WTC11 (cell line): ENCODE results near the gene CAMTA1. TPM values are rescaled to one million over a fixed set of nuclear protein-coding genes. Genes with fewer than 3 reads are reported as not detected.
A peak's percentile ranks its signal among the peaks of the same experiment; 100 is the strongest.

ENCODE experiments used
- ATAC-seq: fragments of 200-7000 bp; cut with Tn5 transposase; 2 replicates; pipeline ENCODE4 v1.10.0; 2021; ENCODE audit warnings: mild to moderate bottlenecking, moderate library complexity
- CTCF ChIA-PET: fragments of 300-600 bp; sonication (Branson Sonifier 250); formaldehyde crosslinking; loops from one replicate; lab custom pipeline; 2021; ENCODE audit warnings: antibody characterized with exemption; lab: Charles Lee
- POLR2A ChIA-PET: fragments of 350-600 bp; sonication (Branson Sonifier 250); formaldehyde crosslinking; loops from one replicate; lab custom pipeline; 2021; ENCODE audit warnings: antibody characterized with exemption; lab: Charles Lee
- DNase-seq: peaks from one replicate; pipeline ENCODE4 v3.0.0; 2021; ENCODE audit warnings: low spot score
- H3K27ac Mint-ChIP-seq: 2 replicates; pipeline ENCODE4 v1.8.0; 2021; ENCODE audit warnings: mixed read lengths
- H3K27me3 Mint-ChIP-seq: 2 replicates; pipeline ENCODE4 v1.8.0; 2021; ENCODE audit warnings: low read depth, mild to moderate bottlenecking, moderate library complexity, mixed read lengths
- H3K36me3 Mint-ChIP-seq: 2 replicates; pipeline ENCODE4 v1.8.0; 2021; ENCODE audit warnings: mixed read lengths
- H3K4me1 Mint-ChIP-seq: 2 replicates; pipeline ENCODE4 v1.8.0; 2022; ENCODE audit warnings: mixed read lengths
- H3K4me3 Mint-ChIP-seq: 2 replicates; pipeline ENCODE4 v1.8.0; 2021; ENCODE audit warnings: mild to moderate bottlenecking, moderate library complexity, mixed read lengths
- H3K9me3 Mint-ChIP-seq: 2 replicates; pipeline ENCODE4 v1.8.0; 2021; ENCODE audit warnings: mixed read lengths
- ATF6 ChIP-seq: sonication (generic); formaldehyde crosslinking; IDR thresholded peaks from 2 replicates; pipeline ENCODE4 v1.8.1; 2023; ENCODE audit warnings: mild to moderate bottlenecking, missing genetic modification reagents
- CDX4 ChIP-seq: fragments of 250-450 bp; sonication (Bioruptor Pico); IDR thresholded peaks from 2 replicates; pipeline ENCODE4 v1.9.0; 2021; ENCODE audit warnings: moderate library complexity, mild to moderate bottlenecking, inconsistent platforms, borderline replicate concordance
- E2F4 ChIP-seq: sonication (generic); formaldehyde crosslinking; IDR thresholded peaks from 2 replicates; pipeline ENCODE4 v1.8.1; 2022; ENCODE audit warnings: low read depth, mild to moderate bottlenecking, moderate library complexity, missing genetic modification reagents, borderline replicate concordance
- ERG ChIP-seq: fragments of 250-450 bp; sonication (Bioruptor Pico); IDR thresholded peaks from 2 replicates; pipeline ENCODE4 v1.8.0; 2021; ENCODE audit warnings: mild to moderate bottlenecking
- ESRRA ChIP-seq: sonication (generic); formaldehyde crosslinking; IDR thresholded peaks from 2 replicates; pipeline ENCODE4 v1.8.1; 2022; ENCODE audit warnings: mild to moderate bottlenecking, missing genetic modification reagents, borderline replicate concordance
- FOXP4 ChIP-seq: sonication (generic); formaldehyde crosslinking; IDR thresholded peaks from 2 replicates; pipeline ENCODE4 v1.8.0; 2022; ENCODE audit warnings: mild to moderate bottlenecking, missing genetic modification reagents
- GRHL2 ChIP-seq: fragments of 250-450 bp; sonication (Bioruptor Pico); IDR thresholded peaks from 2 replicates; pipeline ENCODE4 v1.8.0; 2022; ENCODE audit warnings: mild to moderate bottlenecking, moderate library complexity; ENCODE audit not compliant: insufficient replicate concordance, severe bottlenecking
- IRF2 ChIP-seq: sonication (generic); formaldehyde crosslinking; IDR thresholded peaks from 2 replicates; pipeline ENCODE4 v1.8.0; 2022; ENCODE audit warnings: low read depth, missing genetic modification reagents, borderline replicate concordance
- JAZF1 ChIP-seq: fragments of 250-450 bp; sonication (Bioruptor Pico); IDR thresholded peaks from 2 replicates; pipeline ENCODE4 v1.9.0; 2021; ENCODE audit warnings: moderate library complexity, mild to moderate bottlenecking, inconsistent platforms
- KAT7 ChIP-seq: sonication (generic); formaldehyde crosslinking; IDR thresholded peaks from 2 replicates; pipeline ENCODE4 v1.8.1; 2023; ENCODE audit warnings: missing genetic modification reagents, mild to moderate bottlenecking, borderline replicate concordance
- MLX ChIP-seq: sonication (generic); formaldehyde crosslinking; IDR thresholded peaks from 2 replicates; pipeline ENCODE4 v1.8.1; 2023; ENCODE audit warnings: mild to moderate bottlenecking, missing genetic modification reagents, moderate library complexity
- NFATC4 ChIP-seq: fragments of 250-450 bp; sonication (Bioruptor Pico); IDR thresholded peaks from 2 replicates; pipeline ENCODE4 v1.9.0; 2021; ENCODE audit warnings: mild to moderate bottlenecking
- NR2C2 ChIP-seq: sonication (generic); formaldehyde crosslinking; IDR thresholded peaks from 2 replicates; pipeline ENCODE4 v1.8.0; 2022; ENCODE audit warnings: mild to moderate bottlenecking, missing genetic modification reagents
- RORB ChIP-seq: fragments of 250-450 bp; sonication (Bioruptor Pico); IDR thresholded peaks from 2 replicates; pipeline ENCODE4 v1.9.0; 2021; ENCODE audit warnings: mild to moderate bottlenecking
- ZNF219 ChIP-seq: sonication (generic); formaldehyde crosslinking; IDR thresholded peaks from 2 replicates; pipeline ENCODE4 v1.8.0; 2023; ENCODE audit warnings: missing genetic modification reagents, mild to moderate bottlenecking, borderline replicate concordance
- ZNF263 ChIP-seq: sonication (generic); formaldehyde crosslinking; IDR thresholded peaks from 2 replicates; pipeline ENCODE4 v1.8.1; 2022; ENCODE audit warnings: low read depth, mild to moderate bottlenecking, moderate library complexity, missing genetic modification reagents
- ZNF396 ChIP-seq: fragments of 250-450 bp; sonication (Bioruptor Pico); IDR thresholded peaks from 2 replicates; pipeline ENCODE4 v1.8.0; 2021; ENCODE audit warnings: mild to moderate bottlenecking, moderate library complexity, borderline replicate concordance
- ZNF512 ChIP-seq: sonication (generic); formaldehyde crosslinking; IDR thresholded peaks from 2 replicates; pipeline ENCODE4 v1.8.1; 2022; ENCODE audit warnings: missing genetic modification reagents, borderline replicate concordance
- ZSCAN18 ChIP-seq: fragments of 250-450 bp; sonication (Bioruptor Pico); IDR thresholded peaks from 2 replicates; pipeline ENCODE4 v2.1.2; 2022; ENCODE audit warnings: mild to moderate bottlenecking, moderate library complexity
- total RNA-seq: library from RNA; stranded (reverse); gene quantifications from 3 replicates; pipeline ENCODE4 v1.2.3, GENCODE V29; 2021

Gene CAMTA1
- total RNA-seq, 1 experiment from 2014 or later = 86.4 TPM

GRCh38 chr1:6927626-6928025 lies 142.4 kb downstream of the CAMTA1 start:
- ChIA-PET POLR2A (interaction anchor here (0.5 kb wide), 1 partner anchor 23 kb away, joined by 6 read pairs; no protein-coding TSS in a partner anchor), CTCF (interaction anchor here (1.3 to 1.5 kb wide), 2 partner anchors 142 to 281 kb away, joined by 3 read pairs; no protein-coding TSS in a partner anchor)

More at GRCh38 chr1:6927626-6928025, 142.4 kb downstream of the CAMTA1 start:
- Mint-ChIP-seq H3K27me3 (no peaks in the 10 kb centered on the region), H3K4me1 (peaks cover 18% of the 10 kb centered on the region), H3K4me3 (no peak overlapping the region), H3K36me3 (no peaks in the 10 kb centered on the region), H3K27ac (peak overlapping the region; percentile 26; the same call in 1 of the 2 replicates), H3K9me3 (no peaks in the 10 kb centered on the region)
- TF ChIP-seq ESRRA (CRISPR knock-in tag) (no peak), ATF6 (no peak), ZNF396 (no peak), E2F4 (CRISPR knock-in tag) (no peak), CDX4 (CRISPR knock-in tag) (no peak), KAT7 (CRISPR knock-in tag) (no peak), ERG (CRISPR knock-in tag) (no peak), GRHL2 (CRISPR knock-in tag) (no peak), ZNF263 (CRISPR knock-in tag) (no peak), ZNF219 (CRISPR knock-in tag) (no peak), IRF2 (CRISPR knock-in tag) (no peak), MLX (CRISPR knock-in tag) (no peak), FOXP4 (CRISPR knock-in tag) (no peak), ZSCAN18 (CRISPR knock-in tag) (no peak), JAZF1 (no peak), ZNF512 (CRISPR knock-in tag) (no peak), RORB (no peak), NR2C2 (CRISPR knock-in tag) (no peak), NFATC4 (CRISPR knock-in tag) (no peak)
- peak; percentile 62; the same call in 1 of the 2 replicates for ATAC-seq
- no peak for DNase-seq
